Spinal cord (tissue), 10 donors: Measurements from ENCODE around the gene LRRN4CL. TPM values are rescaled to one million over a fixed set of nuclear protein-coding genes. Genes with fewer than 3 reads are reported as not detected.

ENCODE experiments used
- DNase-seq, 6 donors: peaks; one replicate each; pipeline versions ENCODE4 v3.0.0 to v3.0.0-alpha.2; 2013 to 2015; ENCODE audit warnings: low spot score in 6 of 6, low read depth in 4 of 6
- H3K27ac ChIP-seq: one replicate; pipeline ENCODE4 v1.5.1; 2013; ENCODE audit warnings: low read depth, low read length, control low read depth
- H3K27me3 ChIP-seq: one replicate; pipeline ENCODE4 v1.6.1; 2013; ENCODE audit warnings: low read length; ENCODE audit not compliant: control insufficient read depth, insufficient read depth
- H3K36me3 ChIP-seq: one replicate; pipeline ENCODE4 v1.6.1; 2013; ENCODE audit warnings: low read length; ENCODE audit not compliant: control insufficient read depth, insufficient read depth
- H3K4me1 ChIP-seq: one replicate; pipeline ENCODE4 v1.6.1; 2013; ENCODE audit warnings: low read length; ENCODE audit not compliant: control insufficient read depth, insufficient read depth
- H3K4me3 ChIP-seq: one replicate; pipeline ENCODE4 v1.5.1; 2013; ENCODE audit warnings: low read depth, low read length, control low read depth
- H3K9me3 ChIP-seq: one replicate; pipeline ENCODE4 v1.6.1; 2013; ENCODE audit warnings: low read length; ENCODE audit not compliant: control insufficient read depth, insufficient read depth
- WGBS: methylation state at CpG from one replicate; pipeline ENCODE4 v1.1.5; 2013; ENCODE audit warnings: missing lambda C conversion rate; ENCODE audit not compliant: insufficient coverage; 5-methylcytosine and 5-hydroxymethylcytosine counted together
- polyA plus RNA-seq, 2 donors: library from polyadenylated mRNA; unstranded; fragments of 120-200 nt; gene quantifications; one replicate each; pipeline ENCODE4 v1.2.1, GENCODE V29; 2013; ENCODE audit not compliant: insufficient read length in 2 of 2
- total RNA-seq, 2 donors: library from RNA; depleted of rRNA in 1 of 2; stranded (reverse); fragments of 120-200 nt in 1 of 2; fragments of >200 nt in 1 of 2; gene quantifications; one replicate each; pipeline versions ENCODE4 v1.2.3 to v1.2.4, GENCODE V29; 2013 to 2014
- donor health status: healthy.

Gene LRRN4CL
- total and polyA plus RNA-seq, 4 donors, result 0.40 to 15.0 (median 3.2) TPM

- Histone ChIP-seq H3K4me3 (no peak overlapping the region), H3K27ac (no peak overlapping the region), H3K27me3 (no peaks in the 10 kb centered on the region), H3K36me3 (peaks cover 40% of the 10 kb centered on the region), H3K4me1 (peaks cover 51% of the 10 kb centered on the region), H3K9me3 (no peaks in the 10 kb centered on the region)
- 86% methylated on average over 1 of the region's 4 CpGs for WGBS
- DNase-seq, result no peak
Measured at GRCh38 chr11:62669420-62670161, 19.7 kb downstream of the LRRN4CL start.

- Histone ChIP-seq H3K36me3 (peaks cover 32% of the 10 kb centered on the region), H3K4me3 (no peak overlapping the region), H3K4me1 (peaks cover 53% of the 10 kb centered on the region), H3K9me3 (no peaks in the 10 kb centered on the region), H3K27ac (no peak overlapping the region), H3K27me3 (no peaks in the 10 kb centered on the region)
- WGBS, result no CpG with 5 or more reads among the region's 2 CpGs
- no peak for DNase-seq
Measured at GRCh38 chr11:62667460-62667859, 21.9 kb downstream of the LRRN4CL start.

- H3K36me3 ChIP-seq, result peaks cover 34% of the 10 kb centered on the region
- peaks cover 44% of the 10 kb centered on the region for H3K4me1 ChIP-seq
- H3K27me3 ChIP-seq, result no peaks in the 10 kb centered on the region
- H3K27ac ChIP-seq, result peak overlapping the region; percentile 98
- H3K4me3 ChIP-seq, result peak overlapping the region; percentile 99
- WGBS, result 51% methylated on average over 15 of the region's 16 CpGs
- no peaks in the 10 kb centered on the region for H3K9me3 ChIP-seq
- DNase-seq, result no peak
Measured at GRCh38 chr11:62666259-62666926, 22.9 kb downstream of the LRRN4CL start.

GRCh38 chr11:62665599-62666258 lies 23.6 kb downstream of the LRRN4CL start:
- WGBS, result 2% methylated on average over 39 of the region's 39 CpGs
- Histone ChIP-seq H3K4me1 (peaks cover 39% of the 10 kb centered on the region), H3K27ac (peak overlapping the region; percentile 98), H3K4me3 (peak overlapping the region; percentile 99), H3K9me3 (no peaks in the 10 kb centered on the region), H3K27me3 (no peaks in the 10 kb centered on the region), H3K36me3 (peaks cover 34% of the 10 kb centered on the region)
- peak in 2 of 6 donors; percentile 59 to 86 for DNase-seq

- Histone ChIP-seq H3K27ac (peak within 1 kb of the TSS; percentile 98), H3K27me3 (no peaks in the 10 kb centered on the region), H3K36me3 (peaks cover 34% of the 10 kb centered on the region), H3K9me3 (no peaks in the 10 kb centered on the region), H3K4me1 (peaks cover 35% of the 10 kb centered on the region), H3K4me3 (peak within 1 kb of the TSS; percentile 99)
- DNase-seq, result peak; percentile 86 to 98 (median 92)
- WGBS, result 0% methylated on average over 46 of the region's 47 CpGs
Measured at GRCh38 chr11:62665075-62665598, 24.2 kb downstream of the LRRN4CL start, which contains the start of the genes C11orf98 and CSKMT. Gene C11orf98 (minus strand): TSS chr11:62665210. CDS start chr11:62665169, 41 bp downstream. Gene CSKMT (plus strand): TSS chr11:62665312. CDS start chr11:62665880, 568 bp downstream.

GRCh38 chr11:62664405-62665074 lies 24.8 kb downstream of the LRRN4CL start:
- H3K4me1 ChIP-seq, result peaks cover 35% of the 10 kb centered on the region
- WGBS, result 3% methylated on average over 35 of the region's 36 CpGs
- peak in 2 of 6 donors; percentile 41 to 91 for DNase-seq

GRCh38 chr11:62656796-62657429 lies 32.4 kb downstream of the LRRN4CL start:
- Histone ChIP-seq H3K4me1 (peaks cover 8% of the 10 kb centered on the region), H3K36me3 (peaks cover 4% of the 10 kb centered on the region), H3K4me3 (no peak overlapping the region), H3K27me3 (no peaks in the 10 kb centered on the region), H3K9me3 (no peaks in the 10 kb centered on the region), H3K27ac (no peak overlapping the region)
- 92% methylated on average over 2 of the region's 5 CpGs for WGBS
- DNase-seq, result no peak

More at GRCh38 chr11:62664405-62665074, 24.8 kb downstream of the LRRN4CL start:
- Histone ChIP-seq H3K4me3 (peak overlapping the region; percentile 99), H3K27ac (peak overlapping the region; percentile 98), H3K27me3 (no peaks in the 10 kb centered on the region), H3K9me3 (no peaks in the 10 kb centered on the region), H3K36me3 (peaks cover 29% of the 10 kb centered on the region)

GRCh38 chr11:62654297-62654696 lies 35.0 kb downstream of the LRRN4CL start:
- no peak overlapping the region for H3K4me3 ChIP-seq
- H3K9me3 ChIP-seq, result no peaks in the 10 kb centered on the region
- no peak for DNase-seq
- H3K27me3 ChIP-seq, result no peaks in the 10 kb centered on the region
- H3K4me1 ChIP-seq, result peaks cover 14% of the 10 kb centered on the region
- WGBS, result 90% methylated on average over 2 of the region's 11 CpGs
- no peak overlapping the region for H3K27ac ChIP-seq
- peaks cover 8% of the 10 kb centered on the region for H3K36me3 ChIP-seq
